Kidney (tissue), 14 donors: Measurements from ENCODE around the gene NCMAP. TPM values are rescaled to one million over a fixed set of nuclear protein-coding genes. Genes with fewer than 3 reads are reported as not detected.
A peak's percentile ranks its signal among the peaks of the same experiment; 100 is the strongest.

Experiments used
- DNase-seq, 5 donors: peaks; one replicate each; pipeline ENCODE4 v3.0.0-alpha.2; 2013 to 2020
- FAIRE-seq: peaks from 2 replicates; lab custom pipeline; 2012; peaks lifted over from hg19 to GRCh38; lab: Jason Lieb, UNC
- H3K27ac ChIP-seq, 2 donors: one replicate each; pipeline ENCODE4 v1.7.0; 2013; ENCODE audit warnings: low read depth in 2 of 2, low read length in 2 of 2, inconsistent platforms in 1 of 2
- H3K27me3 ChIP-seq: one replicate; pipeline ENCODE4 v1.7.1; 2013; ENCODE audit warnings: low read length, inconsistent platforms; ENCODE audit not compliant: control insufficient read depth, insufficient read depth
- H3K36me3 ChIP-seq, 3 donors: one replicate each; pipeline versions ENCODE4 v1.7.0 to v1.7.1; 2013; ENCODE audit warnings: low read length in 3 of 3, control low read depth in 1 of 3, inconsistent platforms in 1 of 3; ENCODE audit not compliant: insufficient read depth in 3 of 3, control insufficient read depth in 2 of 3
- H3K4me1 ChIP-seq, 3 donors: one replicate each; pipeline versions ENCODE4 v1.7.0 to v1.7.1; 2013; ENCODE audit warnings: low read length in 3 of 3, inconsistent platforms in 1 of 3, low read depth in 1 of 3; ENCODE audit not compliant: control insufficient read depth in 2 of 3, insufficient read depth in 2 of 3
- H3K4me3 ChIP-seq, 3 donors: one replicate each; pipeline versions ENCODE4 v1.7.0 to v1.8.1; 2013; ENCODE audit warnings: low read length in 3 of 3, control low read depth in 1 of 3, inconsistent platforms in 1 of 3
- H3K9ac ChIP-seq, 3 donors: one replicate each; pipeline versions ENCODE4 v1.7.0 to v1.7.1; 2013; ENCODE audit warnings: low read length in 3 of 3, control low read depth in 1 of 3, inconsistent platforms in 1 of 3
- H3K9me3 ChIP-seq, 3 donors: one replicate each; pipeline versions ENCODE4 v1.7.0 to v1.7.1; 2013; ENCODE audit warnings: low read length in 3 of 3, control low read depth in 1 of 3, inconsistent platforms in 1 of 3; ENCODE audit not compliant: control insufficient read depth in 2 of 3, insufficient read depth in 1 of 3
- CTCF ChIP-seq: IDR thresholded peaks from 3 replicates; pipeline ENCODE4 v1.5.1; 2012; ENCODE audit warnings: mild to moderate bottlenecking, moderate library complexity, borderline replicate concordance; ENCODE audit not compliant: insufficient read depth; ENCODE audit errors: extremely low read depth
- intact Hi-C: fragments of 100-400 bp; cut with DNase I; formaldehyde crosslinking; loops from one replicate; pipeline ENCODE4 v1.11.1; 2022
- polyA plus RNA-seq: library from polyadenylated mRNA; stranded (reverse); fragments of 350-450 nt; fragmentation: Illumina TruSeq; extraction: RNeasy Lipid Tissue Mini Kit (QIAGEN cat#74804); gene quantifications from one replicate; pipeline ENCODE4 v1.2.3, GENCODE V29; 2014; ENCODE audit warnings: low read depth, low replicate concordance; ENCODE audit not compliant: insufficient read depth
- total RNA-seq: library from RNA; stranded (reverse); fragmentation: NEBNext Ultra II Directional; extraction: Animal tissue kit (Norgen Biotek cat#: 25700); gene quantifications from one replicate; pipeline ENCODE4 v1.2.1, GENCODE V29; 2021
- donor health status: control.
- donor health status: control.
- donor health status: control.
- donor health status: control.
- donor health status: control.
- donor health status: DM: yes; HTN: yes; CAD: no.
- donor health status: Normal renal cell carcinoma (clear cell type).

NCMAP gene
- total and polyA plus RNA-seq, 2 donors from 2014 or later: 0.65 to 11.0 TPM

GRCh38 chr1:24600551-24600950 lies 44.7 kb downstream of the NCMAP start:
- no peak for DNase-seq
- H3K4me3 ChIP-seq: no peak overlapping the region
- H3K36me3 ChIP-seq: no peaks in the 10 kb centered on the region
- no peaks in the 10 kb centered on the region for H3K9me3 ChIP-seq
- H3K27ac ChIP-seq: no peak overlapping the region
- no peaks in the 10 kb centered on the region for H3K27me3 ChIP-seq
- no peak for FAIRE-seq
- H3K4me1 ChIP-seq: no peaks in the 10 kb centered on the region
- no peak for TF ChIP-seq CTCF
- intact Hi-C loops: no loop called here
- H3K9ac ChIP-seq: no peak overlapping the region

- DNase-seq (peak in 1 of 5 donors; percentile 21), FAIRE-seq (no peak)
- Histone ChIP-seq H3K9ac (no peak overlapping the region), H3K27me3 (no peaks in the 10 kb centered on the region), H3K4me1 (no peaks in the 10 kb centered on the region), H3K9me3 (no peaks in the 10 kb centered on the region), H3K36me3 (no peaks in the 10 kb centered on the region), H3K4me3 (no peak overlapping the region), H3K27ac (no peak overlapping the region)
- intact Hi-C loops: no loop called here
- TF ChIP-seq CTCF: no peak
Measured at GRCh38 chr1:24605534-24606295, 49.8 kb downstream of the NCMAP start.

- no peak for FAIRE-seq
- H3K4me3 ChIP-seq: no peak overlapping the region
- no peak overlapping the region for H3K9ac ChIP-seq
- H3K9me3 ChIP-seq: no peaks in the 10 kb centered on the region
- intact Hi-C loops: no loop called here
- H3K27me3 ChIP-seq: no peaks in the 10 kb centered on the region
- no peaks in the 10 kb centered on the region for H3K36me3 ChIP-seq
- H3K4me1 ChIP-seq: no peaks in the 10 kb centered on the region
- DNase-seq: no peak
- no peak for TF ChIP-seq CTCF
- H3K27ac ChIP-seq: no peak overlapping the region
Measured at GRCh38 chr1:24606296-24606605, 50.4 kb downstream of the NCMAP start.

GRCh38 chr1:24606621-24607020 lies 50.7 kb downstream of the NCMAP start:
- DNase-seq (no peak), FAIRE-seq (no peak)
- no peak overlapping the region for H3K4me3 ChIP-seq
- H3K9me3 ChIP-seq: no peaks in the 10 kb centered on the region
- H3K4me1 ChIP-seq: no peaks in the 10 kb centered on the region
- no peak overlapping the region for H3K9ac ChIP-seq
- no peak for TF ChIP-seq CTCF
- no peaks in the 10 kb centered on the region for H3K27me3 ChIP-seq
- no peak overlapping the region for H3K27ac ChIP-seq
- H3K36me3 ChIP-seq: no peaks in the 10 kb centered on the region
- intact Hi-C loops: no loop called here
